Neural progenitor cell (in vitro differentiated cells): ENCODE results near the gene LIMK1.

Experiments used
- CTCF ChIP-seq: fragments of 200-600 bp; sonication (generic); IDR thresholded peaks from 2 replicates; pipeline ENCODE4 v1.5.1; 2017; ENCODE audit warnings: antibody characterized with exemption, mild to moderate bottlenecking
- EZH2 ChIP-seq: fragments of 200-600 bp; sonication (generic); IDR thresholded peaks from 2 replicates; pipeline ENCODE4 v1.6.1; 2017; ENCODE audit warnings: antibody characterized with exemption, mild to moderate bottlenecking, moderate library complexity
- EZH2phosphoT487 ChIP-seq: fragments of 200-600 bp; sonication (generic); IDR thresholded peaks from 2 replicates; pipeline ENCODE4 v1.6.1; 2017; ENCODE audit warnings: antibody characterized with exemption

GRCh38 chr7:74087791-74088453 is 4.3 kb downstream of the LIMK1 start:
- TF ChIP-seq CTCF (no peak), EZH2 (no peak), EZH2phosphoT487 (no peak)
